Right ventricle myocardium inferior (tissue), 1 donor: ENCODE data around the gene RAPH1. TPM values are rescaled to one million over a fixed set of nuclear protein-coding genes. Genes with fewer than 3 reads are reported as not detected.
"Not testable (repeated sequence)": the region's sequence is repeated elsewhere in the genome, so short reads cannot be mapped to it uniquely, and the experiment has no call there.

Experiments
- ATAC-seq: fragments of 200-7000 bp; cut with Tn5 transposase; one replicate; pipeline ENCODE4 v1.9.1; 2020; ENCODE audit warnings: mild to moderate bottlenecking, moderate library complexity
- DNase-seq: peaks from one replicate; pipeline ENCODE4 v3.0.0; 2021; ENCODE audit errors: missing footprints
- intact Hi-C: fragments of 100-400 bp; cut with DNase I; formaldehyde crosslinking; loops from one replicate; pipeline ENCODE4 v1.11.0; 2022
- total RNA-seq: library from RNA; stranded (reverse); fragmentation: NEBNext Ultra II Directional; extraction: Animal tissue kit (Norgen Biotek cat#: 25700); gene quantifications from one replicate; pipeline ENCODE4 v1.2.1, GENCODE V29; 2021
- donor health status: DM: no; HTN: yes; CAD: no; lungs with severe emphysema.

The RAPH1 gene
- total RNA-seq, 1 donor from 2014 or later = 15.1 TPM

DNA sequence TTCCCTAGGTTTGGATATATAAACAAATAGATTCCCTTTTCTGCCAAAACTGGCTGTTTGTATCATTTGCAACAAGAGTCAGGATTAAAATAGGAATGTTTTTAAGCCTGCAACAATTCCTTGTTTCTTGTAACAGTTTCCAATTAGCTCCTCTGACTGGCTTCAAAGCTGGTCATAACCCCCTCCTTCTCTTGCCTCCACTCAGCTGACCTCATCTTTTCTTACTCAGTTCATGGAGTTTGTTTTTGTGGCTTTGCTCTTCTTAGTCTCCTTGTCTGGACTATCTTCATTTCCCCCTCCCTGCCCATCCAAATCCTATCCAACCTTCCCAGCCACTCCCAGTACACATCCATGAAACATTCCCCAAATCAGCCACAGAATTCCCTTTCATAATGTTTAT lies 14.3 kb upstream of the RAPH1 start:
- DNase-seq (no peak), ATAC-seq (no peak)
- intact Hi-C loops = no loop called here

DNA sequence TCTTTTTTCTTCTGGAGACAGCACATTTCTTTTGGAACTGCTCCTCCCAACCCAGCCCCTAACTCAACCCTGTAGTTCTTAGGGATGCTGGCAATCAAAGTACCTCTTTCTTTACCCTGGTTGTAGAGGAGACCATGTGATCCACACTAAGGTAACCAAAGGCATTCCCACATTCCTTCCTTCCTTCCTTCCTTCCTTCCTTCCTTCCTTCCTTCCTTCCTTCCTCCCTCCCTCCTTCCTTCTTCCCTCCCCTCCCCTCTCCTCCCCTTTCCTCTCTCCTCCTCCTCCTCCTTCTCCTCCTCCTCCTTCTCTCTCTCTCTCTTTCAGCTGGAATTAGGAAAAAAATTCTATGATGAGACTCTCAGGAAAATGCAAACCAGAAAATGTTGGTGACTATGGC lies 13.8 kb upstream of the RAPH1 start:
- no peak for DNase-seq
- ATAC-seq = no peak
- intact Hi-C loops = no loop called here

DNA sequence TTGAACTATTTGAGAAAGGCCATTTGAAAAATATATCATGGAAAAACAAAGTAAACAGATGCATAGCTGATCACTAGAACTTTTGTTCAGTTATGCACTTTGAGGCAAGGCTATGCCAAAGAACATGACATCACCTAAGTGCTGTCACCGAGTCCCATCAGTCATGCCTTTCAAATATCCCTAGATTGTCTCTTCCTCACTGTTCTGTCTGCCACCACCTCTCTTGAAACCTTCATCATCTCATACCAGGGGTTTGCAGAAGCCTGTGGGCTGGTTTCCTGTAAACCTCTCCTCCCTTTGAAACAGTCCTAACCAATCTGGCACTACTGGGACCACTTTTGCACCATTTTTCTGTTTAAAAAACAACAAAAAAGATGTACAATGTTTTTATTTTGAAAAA lies 12.3 kb upstream of the RAPH1 start:
- ATAC-seq = no peak

DNA sequence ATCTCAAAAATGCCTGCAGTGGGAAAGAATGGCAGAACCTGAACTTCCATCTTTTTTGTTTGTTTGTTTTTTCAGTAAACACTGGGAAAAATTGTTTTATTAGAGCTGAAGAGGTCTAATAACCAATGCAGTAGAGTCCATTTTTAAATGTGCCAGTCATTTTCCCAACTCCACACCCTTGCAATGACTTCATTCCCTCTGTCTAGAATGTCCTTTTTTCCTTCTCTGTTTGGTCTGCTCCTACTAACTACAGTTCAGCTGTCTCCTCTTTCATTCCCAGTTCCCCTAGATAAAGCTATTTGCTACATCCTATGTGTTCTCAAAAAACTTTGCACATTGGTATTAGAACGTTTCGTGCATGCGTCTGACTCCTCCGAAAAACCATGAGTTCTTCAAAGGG lies 9.3 kb upstream of the RAPH1 start:
- ATAC-seq (no peak), DNase-seq (no peak)
- intact Hi-C loops = no loop called here

More for the DNA sequence above, 12.3 kb upstream of the RAPH1 start:
- no peak for DNase-seq
- intact Hi-C loops = no loop called here

DNA sequence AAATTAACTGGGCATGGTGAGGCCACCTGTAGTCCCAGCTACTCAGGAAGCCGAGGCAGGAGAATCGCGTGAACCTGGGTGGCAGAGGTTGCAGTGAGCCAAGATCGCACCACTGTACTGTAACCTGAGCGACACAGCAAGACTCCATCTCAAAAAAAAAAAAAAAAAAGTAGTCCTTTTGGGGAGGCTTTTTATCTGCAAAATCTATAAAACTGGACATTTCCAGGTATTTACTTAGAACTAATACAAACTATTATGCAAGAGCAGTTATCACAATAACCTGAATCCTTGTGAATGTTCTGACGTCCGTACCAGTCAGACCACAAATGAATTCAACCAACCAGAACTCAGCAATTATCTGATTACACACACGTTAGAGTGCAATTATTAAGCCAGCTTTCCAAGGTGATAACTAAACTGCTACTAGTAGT lies 8.8 kb upstream of the RAPH1 start:
- intact Hi-C loops = no loop called here
- ATAC-seq (no peak), DNase-seq (no peak)

DNA sequence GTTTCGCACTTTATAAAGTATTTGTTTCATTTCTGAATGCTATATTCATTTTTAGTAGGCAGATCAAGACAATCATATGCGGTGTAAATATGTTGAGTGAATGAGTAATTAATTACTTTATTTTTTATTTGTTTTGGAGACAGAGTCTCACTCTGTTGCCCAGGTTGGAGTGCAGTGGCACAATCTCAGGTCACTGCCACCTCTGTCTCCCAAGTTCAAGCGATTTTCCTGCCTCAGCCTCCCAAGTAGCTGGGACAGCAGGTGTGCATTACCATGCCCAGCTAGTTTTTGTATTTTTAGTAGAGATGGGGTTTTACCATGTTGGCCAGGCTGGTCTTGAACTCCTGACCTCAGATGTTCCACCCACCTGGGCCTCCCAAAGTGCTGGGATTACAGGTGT lies 5.5 kb upstream of the RAPH1 start:
- intact Hi-C loops = not testable (repeated sequence)

DNA sequence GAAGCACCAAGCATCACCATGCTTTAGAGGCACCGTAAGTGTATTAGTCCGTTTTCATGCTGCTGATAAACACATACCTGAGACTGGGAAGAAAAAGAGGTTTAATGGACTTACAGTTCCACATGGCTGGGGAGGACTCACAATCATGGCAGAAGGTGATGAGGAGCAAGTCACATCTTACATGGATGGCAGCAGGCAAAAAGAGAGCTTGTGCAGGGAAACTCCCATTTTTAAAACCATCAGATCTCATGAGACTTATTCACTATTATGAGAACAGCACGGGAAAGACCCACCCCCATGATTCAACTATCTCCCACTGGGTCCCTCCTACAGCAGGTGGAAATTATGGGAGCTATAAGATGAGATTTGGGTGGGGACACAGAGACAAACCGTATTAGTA lies 3.1 kb upstream of the RAPH1 start:
- not testable (repeated sequence) for DNase-seq, ATAC-seq
- intact Hi-C loops = loop anchor here (5.0 to 10.0 kb wide), 2 partner anchors 117 to 244 kb away; no protein-coding TSS in a partner anchor

More for the DNA sequence above, 5.5 kb upstream of the RAPH1 start:
- DNase-seq, ATAC-seq: not testable (repeated sequence)

DNA sequence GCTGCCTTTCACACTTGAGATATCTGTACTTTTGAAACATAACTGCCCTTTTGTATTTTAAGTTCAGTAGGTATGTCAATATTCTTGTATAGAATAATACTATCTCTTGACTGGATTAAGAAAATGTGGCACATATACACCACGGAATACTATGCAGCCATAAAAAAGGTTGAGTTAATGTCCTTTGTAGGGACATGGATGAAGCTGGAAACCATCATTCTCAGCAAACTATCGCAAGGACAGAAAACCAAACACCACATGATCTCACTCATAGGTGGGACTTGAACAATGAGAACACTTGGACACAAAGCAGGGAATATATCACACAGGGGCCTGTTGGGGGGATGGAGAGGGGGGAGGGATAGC lies 1.5 kb upstream of the RAPH1 start:
- DNase-seq, ATAC-seq: not testable (repeated sequence)
- intact Hi-C loops = loop anchor here (5.0 to 10.0 kb wide), 2 partner anchors 118 to 246 kb away; no protein-coding TSS in a partner anchor

DNA sequence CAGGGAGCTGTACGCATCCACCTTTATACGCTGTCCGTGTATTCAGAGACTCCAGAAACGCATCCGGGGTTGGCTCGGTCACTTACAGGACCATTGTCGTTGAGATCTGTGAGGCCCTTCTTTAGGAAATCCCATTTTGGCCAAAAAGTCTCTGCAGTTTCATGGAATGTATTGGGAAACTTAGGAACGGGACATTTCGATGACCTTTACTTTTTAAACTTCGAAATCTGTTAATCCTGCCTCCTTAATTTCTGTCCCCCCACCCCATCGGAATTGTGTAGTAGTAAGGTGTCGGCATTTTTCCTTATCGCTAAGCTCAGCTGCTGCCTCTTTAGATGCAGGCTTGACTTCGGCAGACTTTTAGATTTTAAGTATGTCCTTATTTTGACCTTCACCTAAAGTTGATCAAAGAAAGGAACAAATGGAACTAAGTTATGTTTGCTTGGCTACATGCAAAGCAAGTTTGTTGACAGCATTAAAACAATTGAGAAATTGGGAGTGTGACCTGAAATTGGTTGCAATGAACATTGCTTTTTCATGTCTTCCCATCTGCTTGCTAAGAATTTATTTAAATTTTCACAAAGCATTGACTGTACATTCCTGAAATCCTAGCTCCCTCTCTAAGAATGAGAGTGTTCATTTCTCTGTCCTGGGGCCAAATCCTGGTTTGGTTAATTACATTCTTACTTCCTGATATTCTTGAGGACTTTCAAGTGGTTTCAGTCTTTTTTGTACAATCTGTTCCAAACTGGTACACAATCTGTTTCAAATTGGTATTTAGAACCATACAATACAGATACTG lies 884 bp upstream of the RAPH1 start:
- DNase-seq (no peak), ATAC-seq (no peak)
- intact Hi-C loops = loop anchor here (2.0 to 10.0 kb wide), 3 partner anchors 119 to 246 kb away; no protein-coding TSS in a partner anchor

DNA sequence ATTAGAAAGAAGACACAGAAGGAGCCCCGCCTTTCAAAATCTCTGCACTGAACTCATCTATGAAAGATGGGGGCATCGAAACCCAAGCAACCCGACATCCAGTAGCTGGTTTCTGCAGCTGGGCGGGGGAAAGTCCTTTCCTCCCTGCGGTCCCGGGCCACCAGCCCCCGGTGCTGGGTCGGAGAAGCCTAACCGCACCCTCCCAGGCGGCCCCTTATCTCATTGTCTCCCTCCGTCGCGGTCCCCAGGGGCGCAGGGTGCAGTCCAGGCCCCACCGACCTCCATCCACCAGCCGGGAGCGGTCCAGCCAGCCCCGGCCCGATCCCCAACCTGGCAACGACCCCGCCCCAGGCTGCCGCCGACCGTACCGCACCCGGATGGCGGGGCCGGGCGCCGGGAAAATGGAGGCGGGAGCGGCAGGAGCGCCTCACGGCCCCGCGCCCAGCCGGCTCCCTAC lies 452 bp downstream of the RAPH1 start:
- ATAC-seq (peak; percentile 48), DNase-seq (no peak)
- intact Hi-C loops = loop anchor here (2.0 to 10.0 kb wide), 5 partner anchors 120 to 278 kb away; partner anchors contain the start of gene ABI2

DNA sequence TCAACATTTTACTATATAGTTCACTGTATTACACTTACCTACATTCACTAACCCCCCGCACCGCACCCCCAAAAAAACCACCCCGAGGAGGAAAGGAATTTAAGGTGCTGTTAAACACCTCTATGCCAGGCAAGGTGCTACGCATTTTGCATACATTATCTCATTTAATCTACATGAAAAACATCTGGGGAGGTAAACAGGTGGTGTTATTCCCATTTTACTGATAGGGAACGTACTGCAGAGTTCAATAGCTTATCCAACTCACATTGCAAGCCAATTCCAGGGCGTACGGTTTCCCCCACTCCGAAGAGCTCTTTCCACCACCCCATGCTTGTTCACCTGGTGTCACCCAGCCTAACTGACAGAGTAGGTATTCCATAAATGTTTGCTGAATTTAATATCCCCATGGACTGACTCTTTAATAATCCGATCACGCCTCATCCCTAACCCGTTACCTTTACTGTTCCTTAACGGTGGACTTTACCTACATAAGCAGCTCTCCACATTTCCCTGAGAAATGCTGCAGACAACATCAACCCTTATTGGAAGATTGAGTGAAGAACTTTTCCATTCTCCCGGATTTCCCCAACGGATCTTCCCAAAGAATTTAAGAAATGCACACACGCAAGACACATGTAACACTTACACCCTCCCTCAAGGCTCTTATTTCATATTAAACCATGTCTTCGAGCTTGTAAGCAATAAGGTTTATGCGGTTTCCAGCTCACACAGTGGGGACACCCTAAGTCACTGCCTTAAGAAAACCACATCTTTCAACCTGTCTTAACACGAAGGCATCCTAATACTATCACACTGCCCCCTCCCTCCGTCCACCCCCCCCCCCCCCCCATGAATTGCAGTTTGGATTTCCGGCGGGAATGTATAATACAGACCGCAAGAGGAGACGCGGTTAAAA lies 1.2 kb downstream of the RAPH1 start:
- intact Hi-C loops = loop anchor here (2.0 to 10.0 kb wide), 4 partner anchors 121 to 278 kb away; partner anchors contain the start of gene ABI2
- no peak for ATAC-seq
- no peak for DNase-seq

DNA sequence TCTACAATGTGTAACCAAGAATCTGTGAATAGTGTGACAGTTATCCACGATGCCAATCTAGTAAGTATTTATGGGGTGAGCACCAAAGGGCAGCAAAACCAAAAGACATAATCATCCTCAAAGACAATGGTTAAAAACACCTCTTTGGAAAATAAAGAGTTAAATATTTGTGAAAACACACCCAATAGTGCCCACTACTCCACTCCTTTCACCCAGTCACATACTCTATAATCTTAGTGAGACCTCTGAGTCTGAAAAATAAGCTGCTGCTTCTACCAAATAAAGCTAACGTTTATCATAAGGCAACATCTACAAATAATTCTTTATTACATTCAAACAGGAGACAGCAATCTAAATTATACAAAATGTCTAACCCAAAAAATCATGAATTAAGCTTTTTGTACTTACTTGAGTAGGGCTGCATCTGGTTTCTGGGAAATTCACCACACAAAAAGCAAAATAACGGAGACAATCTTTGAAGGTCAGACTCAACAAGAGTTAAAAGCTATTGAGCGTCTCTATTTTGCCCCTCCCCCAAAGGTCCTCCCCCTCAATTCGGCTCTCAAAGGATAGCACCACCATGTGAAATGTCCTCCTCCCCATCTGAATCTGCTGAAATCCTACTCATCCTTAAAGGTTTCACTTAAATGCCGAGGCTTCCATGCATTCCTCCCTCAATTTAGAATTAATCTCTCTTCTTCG lies 2.0 kb downstream of the RAPH1 start:
- no peak for ATAC-seq
- no peak for DNase-seq
- intact Hi-C loops = loop anchor here (5.0 to 10.0 kb wide), 3 partner anchors 122 to 279 kb away; partner anchors contain the start of gene ABI2

DNA sequence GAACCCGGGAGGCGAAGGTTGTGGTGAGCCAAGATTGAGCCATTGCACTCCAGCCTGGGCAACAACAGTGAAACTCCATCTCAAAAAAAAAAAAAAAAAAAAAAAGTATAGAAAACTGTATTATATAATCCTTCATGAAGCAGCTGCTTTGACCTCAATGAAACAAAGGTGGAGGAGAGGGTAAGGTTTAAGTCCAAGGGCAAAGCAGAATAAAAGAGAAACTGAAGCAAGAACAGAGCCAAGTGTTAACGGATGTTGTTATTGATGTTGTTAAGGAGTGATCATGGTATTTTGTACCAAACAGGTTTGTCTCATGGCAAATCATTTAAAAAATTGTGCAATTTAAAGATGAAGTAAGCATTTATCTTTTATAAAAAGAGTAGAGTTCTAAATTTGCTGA lies 7.4 kb downstream of the RAPH1 start:
- DNase-seq = no peak
- intact Hi-C loops = no loop called here
- no peak for ATAC-seq

DNA sequence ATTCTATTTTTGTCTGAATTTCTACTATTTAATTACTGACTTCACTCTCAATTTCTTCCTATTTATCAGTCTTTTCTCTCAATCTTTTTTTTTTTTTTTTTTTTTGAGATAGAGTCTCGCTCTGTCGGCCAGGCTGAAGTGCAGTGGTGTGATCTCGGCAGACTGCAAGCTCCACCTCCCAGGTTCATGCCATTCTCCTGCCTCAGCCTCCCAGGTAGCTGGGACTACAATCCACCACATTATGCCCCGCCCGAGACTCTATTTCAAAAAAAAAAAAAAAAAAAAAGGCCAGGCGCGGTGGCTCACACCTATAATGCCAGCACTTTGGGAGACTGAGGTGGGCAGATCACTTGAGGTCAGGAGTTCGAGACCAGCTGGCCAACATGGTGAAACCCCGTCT lies 21.8 kb downstream of the RAPH1 start:
- ATAC-seq, intact Hi-C loops: not testable (repeated sequence)

DNA sequence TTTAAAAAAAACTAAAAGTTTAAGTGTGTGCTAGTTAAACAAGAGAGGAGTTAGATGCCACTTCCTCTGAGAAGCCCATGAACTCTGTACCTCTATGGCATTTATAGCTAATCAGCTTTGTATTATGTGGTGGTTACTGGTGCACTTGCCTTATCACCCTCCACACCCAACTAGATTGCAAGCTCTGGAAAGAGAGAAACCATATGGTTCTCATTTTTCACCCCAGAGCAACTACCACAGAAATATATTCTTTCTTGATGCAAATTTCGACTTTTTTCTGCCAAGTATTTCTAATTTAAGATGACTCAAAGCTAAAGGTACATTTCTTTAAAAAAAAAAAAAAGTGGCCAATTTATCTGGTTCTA lies 24.2 kb downstream of the RAPH1 start:
- DNase-seq (no peak), ATAC-seq (no peak)

More for the DNA sequence above, 21.8 kb downstream of the RAPH1 start:
- not testable (repeated sequence) for DNase-seq

DNA sequence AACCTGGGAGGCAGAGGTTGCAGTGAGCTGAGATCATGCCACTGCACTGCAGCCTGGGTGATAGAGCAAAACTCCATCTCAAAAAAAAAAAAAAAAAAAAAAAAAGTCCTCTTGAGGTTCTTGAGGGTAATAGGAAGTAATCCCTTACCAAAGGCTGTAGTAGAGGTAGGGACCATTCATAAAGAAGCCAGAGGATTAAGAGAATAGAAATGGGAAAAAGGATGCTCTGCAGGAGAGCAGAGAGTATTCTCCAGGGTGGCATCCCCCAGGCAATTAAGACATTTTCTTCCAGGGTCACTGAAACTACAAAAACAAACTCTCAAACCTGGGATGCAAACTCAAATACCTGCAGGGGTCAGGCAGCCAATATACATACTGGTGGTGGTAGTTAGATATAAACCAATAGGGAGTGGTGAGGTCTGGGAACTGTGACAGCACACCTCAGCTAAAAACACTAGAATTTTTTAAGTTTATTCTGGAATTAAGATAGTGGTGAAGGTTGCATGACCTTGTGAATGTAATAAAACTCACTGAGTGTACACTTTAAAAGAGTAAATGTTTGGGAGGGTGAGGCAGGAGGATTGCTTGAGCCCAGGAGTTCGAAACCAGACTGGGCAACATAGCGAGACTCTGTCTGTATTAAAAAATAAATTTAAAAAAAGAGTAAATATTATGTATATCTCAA lies 24.7 kb downstream of the RAPH1 start:
- ATAC-seq (no peak), DNase-seq (no peak)
- intact Hi-C loops = no loop called here

More for the DNA sequence above, 24.2 kb downstream of the RAPH1 start:
- intact Hi-C loops = no loop called here

DNA sequence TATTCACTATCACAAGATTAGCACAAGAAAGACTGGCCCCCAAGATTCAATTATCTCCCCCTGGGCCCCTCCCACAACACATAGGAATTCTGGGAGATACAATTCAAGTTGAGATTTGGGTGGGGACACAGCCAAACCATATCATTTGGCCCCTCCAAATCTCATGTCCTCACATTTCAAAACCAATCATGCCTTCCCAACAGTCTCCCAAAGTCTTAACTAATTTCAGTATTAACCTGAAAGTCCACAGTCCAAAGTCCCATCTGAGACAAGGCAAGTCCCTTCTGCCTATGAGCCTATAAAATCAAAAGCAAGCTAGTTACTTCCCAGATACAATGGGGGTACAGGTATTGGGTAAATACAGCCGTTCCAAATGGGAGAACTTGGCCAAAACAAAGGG lies 31.6 kb downstream of the RAPH1 start:
- ATAC-seq, intact Hi-C loops, DNase-seq: not testable (repeated sequence)

DNA sequence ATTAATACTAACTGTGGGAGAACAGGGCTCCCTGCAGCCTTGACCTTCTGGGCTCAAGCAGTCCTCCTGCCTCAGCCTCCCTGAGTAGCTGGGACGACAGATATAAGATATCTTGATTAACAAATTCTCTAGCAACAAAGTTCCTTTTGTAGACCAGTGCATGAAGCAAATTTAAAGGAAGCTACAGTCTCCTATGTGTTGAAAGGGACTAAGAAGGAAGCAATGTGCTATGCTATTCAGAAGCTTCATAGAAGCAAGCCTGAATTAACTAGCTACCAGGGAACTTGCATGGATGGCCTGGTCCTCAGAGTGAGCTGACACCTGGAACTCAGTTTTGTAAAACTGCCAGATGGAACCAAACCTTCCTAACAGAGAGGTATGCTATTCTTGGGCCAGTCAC lies 33.2 kb downstream of the RAPH1 start:
- intact Hi-C loops = no loop called here
- DNase-seq (no peak), ATAC-seq (no peak)
